Fibroblast of lung (primary cell): ENCODE data around the gene HRH3.

Experiments used
- CTCF ChIP-seq, 2 donors: IDR thresholded peaks in 1 of 2; conservative IDR thresholded peaks in 1 of 2; 1 replicate in 1 of 2; 2 replicates in 1 of 2; pipeline ENCODE4 v1.5.1; 2011 to 2012; ENCODE audit warnings: low read length in 2 of 2, control low read depth in 1 of 2, inconsistent platforms in 1 of 2, low read depth in 1 of 2, mild to moderate bottlenecking in 1 of 2
- EZH2 ChIP-seq: IDR thresholded peaks from 2 replicates; pipeline ENCODE4 v1.5.1; 2012; ENCODE audit warnings: low read length, control low read depth, mild to moderate bottlenecking; ENCODE audit errors: missing control alignments

- TF ChIP-seq CTCF (conservative IDR thresholded peaks at IDR 0.05 in 1 of 2, IDR thresholded peaks at IDR 0.05 in 1 of 2; ENCODE audit: low read depth in 1 of 2, low read length in 2 of 2) (no peak), EZH2 (no peak)
Measured at GRCh38 chr20:62227591-62227976, 7.5 kb upstream of the HRH3 start.
